T-helper 1 cell treated with Interleukin-12 subunit alpha and Interleukin-12 subunit beta and Interleukin-4 antibody, amounts not matched to agents 30 μg/mL and 1 μg/mL, for 36 hours (primary cell): Measurements from ENCODE around the gene GPR143.

Experiments used
- H3K27ac Mint-ChIP-seq: one replicate; pipeline ENCODE4 v1.8.0; 2021; ENCODE audit warnings: mild to moderate bottlenecking, mixed read lengths
- H3K27me3 Mint-ChIP-seq: one replicate; pipeline ENCODE4 v1.8.0; 2021; ENCODE audit warnings: low read depth, mixed read lengths
- H3K36me3 Mint-ChIP-seq: one replicate; pipeline ENCODE4 v1.8.0; 2021; ENCODE audit warnings: low read depth, mixed read lengths
- H3K4me1 Mint-ChIP-seq: one replicate; pipeline ENCODE4 v1.8.0; 2021; ENCODE audit warnings: low read depth, mixed read lengths
- H3K4me3 Mint-ChIP-seq: one replicate; pipeline ENCODE4 v1.8.0; 2021; ENCODE audit warnings: mild to moderate bottlenecking, moderate library complexity, mixed read lengths
- H3K9me3 Mint-ChIP-seq: one replicate; pipeline ENCODE4 v1.8.0; 2021; ENCODE audit warnings: mixed read lengths

The GPR143 gene

DNA sequence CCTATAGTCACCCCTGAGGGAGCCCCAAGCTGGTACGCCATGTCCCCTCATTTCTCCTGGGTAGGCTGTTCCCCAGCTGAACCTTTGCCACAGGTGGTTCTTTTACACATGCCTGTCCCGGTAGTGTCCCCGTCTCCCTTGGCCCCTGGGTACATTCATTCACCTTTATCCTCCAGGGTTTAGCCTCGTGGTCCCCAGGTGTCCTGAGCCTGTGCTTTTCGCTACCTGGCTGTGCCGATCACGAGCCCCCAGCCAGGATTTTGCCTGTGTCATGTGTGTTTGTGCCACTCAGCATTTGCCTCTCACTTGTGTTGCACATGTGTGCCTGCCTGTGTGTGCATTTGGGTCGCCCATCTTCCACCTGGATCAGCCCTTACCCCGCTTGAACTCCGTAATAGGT is 57.6 kb downstream of the GPR143 start:
- H3K27ac Mint-ChIP-seq: no peak overlapping the region
- H3K36me3 Mint-ChIP-seq: peaks cover 7% of the 10 kb centered on the region
- H3K4me3 Mint-ChIP-seq: no peak overlapping the region
- H3K9me3 Mint-ChIP-seq: no peaks in the 10 kb centered on the region
- H3K27me3 Mint-ChIP-seq: no peaks in the 10 kb centered on the region
- H3K4me1 Mint-ChIP-seq: peaks cover 4% of the 10 kb centered on the region

DNA sequence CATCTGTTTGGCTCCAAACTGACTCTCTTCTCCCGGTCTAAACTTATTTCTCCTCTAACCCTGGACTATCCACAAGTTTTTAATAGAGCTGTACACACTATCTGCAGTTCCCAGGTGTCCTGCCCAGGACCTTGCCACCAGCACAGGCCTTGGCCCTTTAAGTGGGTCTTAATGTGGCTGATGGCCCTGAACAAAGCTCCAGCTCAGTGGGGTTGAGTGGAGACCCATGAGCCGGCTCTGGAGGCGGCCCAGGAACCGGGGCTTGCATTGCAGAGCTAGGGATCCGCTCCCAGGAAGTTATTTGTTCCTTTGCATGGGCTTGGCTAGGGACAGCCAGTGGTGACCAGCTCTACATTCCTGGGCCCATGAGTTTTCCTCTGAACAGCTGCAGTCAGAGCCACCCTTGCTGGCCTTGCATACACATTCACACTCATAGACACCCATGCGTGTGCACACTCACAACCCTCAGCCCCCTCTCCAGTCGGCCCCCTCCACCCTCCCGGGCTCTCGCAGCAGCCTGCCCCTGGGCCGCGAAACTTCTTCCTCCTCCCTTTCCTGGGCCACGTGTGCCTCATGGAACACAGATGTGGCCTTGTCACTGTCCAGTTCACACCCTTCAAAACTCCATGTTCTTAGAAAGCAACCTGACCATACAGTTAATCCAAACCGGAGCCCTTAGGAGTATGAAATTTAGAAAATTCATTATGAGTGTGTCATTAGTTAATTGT is 58.2 kb downstream of the GPR143 start:
- no peaks in the 10 kb centered on the region for H3K27me3 Mint-ChIP-seq
- H3K27ac Mint-ChIP-seq: no peak overlapping the region
- peaks cover 8% of the 10 kb centered on the region for H3K36me3 Mint-ChIP-seq
- H3K4me1 Mint-ChIP-seq: peaks cover 4% of the 10 kb centered on the region
- no peak overlapping the region for H3K4me3 Mint-ChIP-seq
- no peaks in the 10 kb centered on the region for H3K9me3 Mint-ChIP-seq

DNA sequence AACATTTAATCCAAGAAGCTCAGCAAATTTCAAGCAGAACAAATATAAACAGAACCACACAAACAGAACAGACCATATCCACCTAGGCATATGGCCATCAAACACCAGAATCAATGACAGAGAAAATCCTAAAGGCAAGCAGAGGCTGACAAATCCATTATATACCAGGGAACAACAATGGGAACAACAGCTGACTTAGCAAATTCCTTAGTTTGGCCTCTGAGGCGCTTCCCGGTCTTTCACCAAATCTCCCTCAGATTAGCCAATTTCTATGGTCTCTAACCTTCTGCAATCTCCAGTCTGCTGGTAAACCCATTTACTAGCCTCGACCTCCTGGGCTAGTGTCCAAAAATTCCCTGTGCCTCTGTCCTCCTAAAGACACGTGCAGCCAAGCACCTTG is 59.2 kb downstream of the GPR143 start:
- Mint-ChIP-seq H3K4me1 (peaks cover 4% of the 10 kb centered on the region), H3K9me3 (no peaks in the 10 kb centered on the region), H3K27me3 (no peaks in the 10 kb centered on the region), H3K36me3 (peaks cover 8% of the 10 kb centered on the region), H3K4me3 (no peak overlapping the region), H3K27ac (no peak overlapping the region)

DNA sequence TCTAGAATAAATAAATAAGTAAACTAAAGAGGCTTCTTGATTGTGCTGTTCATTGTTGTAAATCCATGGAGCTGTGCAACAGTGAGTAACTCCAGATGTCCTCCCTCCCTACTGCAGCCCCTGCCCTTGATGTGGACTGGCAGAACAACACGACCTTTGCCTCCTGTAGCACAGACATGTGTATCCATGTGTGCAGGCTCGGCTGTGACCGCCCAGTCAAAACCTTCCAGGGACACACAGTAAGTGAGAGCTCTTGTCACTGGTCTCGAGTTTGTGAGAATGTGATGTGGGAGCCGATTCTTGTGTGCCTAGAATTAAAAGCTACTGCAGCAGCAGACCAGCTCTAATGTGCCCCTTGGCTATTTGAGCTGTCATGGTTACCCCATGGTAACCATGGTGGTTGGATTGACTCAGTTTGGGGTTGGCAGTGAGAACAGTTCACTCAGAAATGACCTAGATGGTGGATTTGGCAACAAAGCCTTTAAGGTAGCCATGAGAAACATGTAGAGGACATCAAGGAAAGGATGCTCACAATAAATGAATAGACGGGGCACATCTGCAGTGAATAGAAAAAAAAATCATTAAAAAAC is 60.7 kb downstream of the GPR143 start:
- peaks cover 12% of the 10 kb centered on the region for H3K36me3 Mint-ChIP-seq
- H3K9me3 Mint-ChIP-seq: no peaks in the 10 kb centered on the region
- H3K27me3 Mint-ChIP-seq: no peaks in the 10 kb centered on the region
- H3K27ac Mint-ChIP-seq: no peak overlapping the region
- no peak overlapping the region for H3K4me3 Mint-ChIP-seq
- peaks cover 4% of the 10 kb centered on the region for H3K4me1 Mint-ChIP-seq

DNA sequence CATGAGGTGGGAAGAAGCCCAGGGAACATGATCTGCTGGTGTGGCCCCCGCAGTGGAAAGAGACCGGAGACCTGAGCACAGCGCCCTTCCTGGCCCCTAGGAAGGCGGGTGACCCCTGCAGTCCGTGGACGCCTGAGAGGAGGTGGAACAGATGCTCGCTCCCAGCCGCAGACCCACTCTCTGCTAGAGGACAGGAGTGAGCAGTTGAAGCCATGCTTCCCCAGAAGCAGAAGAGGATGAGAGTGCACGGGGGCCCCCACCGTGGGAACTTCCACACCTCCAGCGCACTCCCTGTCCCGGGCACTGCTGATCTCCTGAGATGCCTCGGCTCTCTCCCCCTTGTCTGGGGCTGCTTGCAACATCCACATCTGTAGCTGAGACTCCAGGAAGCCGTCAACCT is 62.2 kb downstream of the GPR143 start:
- Mint-ChIP-seq H3K36me3 (peaks cover 12% of the 10 kb centered on the region), H3K4me3 (no peak overlapping the region), H3K9me3 (no peaks in the 10 kb centered on the region), H3K27ac (no peak overlapping the region), H3K4me1 (no peaks in the 10 kb centered on the region), H3K27me3 (no peaks in the 10 kb centered on the region)

DNA sequence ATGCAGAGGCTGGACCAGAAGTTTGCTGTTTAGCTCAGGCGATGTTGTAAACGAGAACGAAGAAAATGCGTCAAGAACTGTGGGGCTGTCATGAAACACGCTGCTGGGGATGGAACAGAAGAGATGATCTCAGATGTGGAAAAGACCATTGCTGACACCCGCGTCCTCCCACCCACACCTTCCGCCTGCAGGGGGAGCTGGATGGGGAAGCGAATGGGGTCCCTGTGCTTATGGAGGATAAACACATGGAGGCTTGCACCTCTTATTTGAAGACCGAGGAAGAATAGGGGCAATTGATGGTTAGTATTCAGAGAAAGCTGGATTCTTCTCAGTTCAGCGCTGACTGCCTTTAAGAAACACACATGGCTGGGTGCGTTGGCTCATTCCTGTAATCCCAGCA is 63.9 kb downstream of the GPR143 start:
- no peaks in the 10 kb centered on the region for H3K9me3 Mint-ChIP-seq
- H3K4me3 Mint-ChIP-seq: no peak overlapping the region
- peaks cover 13% of the 10 kb centered on the region for H3K36me3 Mint-ChIP-seq
- H3K4me1 Mint-ChIP-seq: no peaks in the 10 kb centered on the region
- H3K27me3 Mint-ChIP-seq: no peaks in the 10 kb centered on the region
- no peak overlapping the region for H3K27ac Mint-ChIP-seq

DNA sequence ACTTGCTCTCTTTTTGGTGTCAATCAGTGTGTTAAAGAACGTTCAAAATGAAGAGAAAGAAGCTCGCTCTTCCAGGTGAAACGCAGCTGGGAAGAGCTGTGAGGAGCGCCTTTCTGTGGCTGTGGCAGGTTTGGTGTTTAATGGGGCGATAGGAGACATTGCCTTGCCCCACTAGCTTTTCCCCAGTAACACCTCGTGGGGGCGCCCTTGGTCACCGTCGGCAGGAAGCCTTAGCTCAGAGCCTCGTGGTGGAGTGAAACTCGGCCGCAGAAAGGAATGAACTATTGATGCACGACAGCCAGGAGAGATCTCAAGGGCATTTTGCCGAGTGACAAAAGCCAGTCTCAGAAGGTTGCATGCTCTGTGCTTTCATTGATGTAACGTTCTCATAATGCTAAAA is 65.1 kb downstream of the GPR143 start:
- H3K9me3 Mint-ChIP-seq: no peaks in the 10 kb centered on the region
- H3K27me3 Mint-ChIP-seq: no peaks in the 10 kb centered on the region
- H3K36me3 Mint-ChIP-seq: peaks cover 14% of the 10 kb centered on the region
- H3K4me3 Mint-ChIP-seq: no peak overlapping the region
- no peak overlapping the region for H3K27ac Mint-ChIP-seq
- no peaks in the 10 kb centered on the region for H3K4me1 Mint-ChIP-seq

DNA sequence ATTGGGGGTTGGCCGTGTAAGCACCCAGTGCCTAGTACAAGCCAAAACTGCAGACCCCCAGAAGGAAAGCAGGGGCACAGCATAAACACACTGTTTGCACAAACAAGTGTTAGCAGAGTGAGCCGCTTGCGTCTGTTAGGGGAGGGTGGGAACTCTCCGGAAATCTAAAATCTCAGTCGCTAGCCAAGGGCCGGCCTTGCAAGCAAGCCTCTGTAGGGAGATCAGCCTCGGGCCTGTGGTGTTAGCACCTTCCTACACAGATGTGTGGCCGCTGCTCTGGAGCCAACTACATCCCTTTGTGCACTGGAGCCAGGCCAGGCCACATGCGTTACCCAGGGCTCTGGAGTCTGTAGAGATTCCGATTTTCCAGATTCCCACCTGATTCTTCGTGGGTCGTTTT is 67.1 kb downstream of the GPR143 start:
- Mint-ChIP-seq H3K9me3 (no peaks in the 10 kb centered on the region), H3K4me1 (no peaks in the 10 kb centered on the region), H3K4me3 (no peak overlapping the region), H3K36me3 (peaks cover 17% of the 10 kb centered on the region), H3K27ac (no peak overlapping the region), H3K27me3 (no peaks in the 10 kb centered on the region)

DNA sequence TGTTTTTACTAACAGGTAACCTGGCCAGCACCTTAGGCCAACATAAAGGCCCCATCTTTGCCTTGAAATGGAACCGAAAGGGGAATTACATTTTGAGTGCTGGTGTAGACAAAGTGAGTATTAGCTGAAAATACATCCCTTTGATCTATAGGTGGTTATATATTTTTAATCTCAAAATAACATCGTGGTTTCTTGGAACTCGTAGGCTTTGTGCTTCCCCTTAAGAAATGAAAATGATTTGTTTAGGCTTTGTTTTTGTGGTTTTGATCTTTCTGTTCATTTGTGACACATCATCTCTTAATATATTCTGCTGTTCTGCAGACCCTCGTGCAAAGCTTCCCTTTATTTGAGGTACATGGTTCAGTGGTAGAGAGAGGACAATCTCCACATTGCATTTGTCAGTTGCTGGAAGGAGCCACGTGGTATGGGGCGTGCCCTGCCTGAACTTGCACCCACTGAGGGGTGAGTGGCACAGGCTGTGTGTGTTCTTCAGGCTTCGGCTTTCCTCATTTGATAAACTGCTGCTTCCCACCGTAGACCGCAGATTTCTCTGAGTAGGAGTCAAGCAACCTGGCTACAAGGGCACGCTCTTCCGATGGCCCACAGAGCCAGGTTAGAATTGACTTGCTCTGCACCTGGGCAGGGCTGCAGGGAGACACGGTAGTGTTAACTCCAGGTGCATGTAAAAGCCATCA is 72.2 kb downstream of the GPR143 start:
- no peak overlapping the region for H3K4me3 Mint-ChIP-seq
- no peaks in the 10 kb centered on the region for H3K27me3 Mint-ChIP-seq
- peaks cover 22% of the 10 kb centered on the region for H3K36me3 Mint-ChIP-seq
- no peaks in the 10 kb centered on the region for H3K4me1 Mint-ChIP-seq
- no peak overlapping the region for H3K27ac Mint-ChIP-seq
- no peaks in the 10 kb centered on the region for H3K9me3 Mint-ChIP-seq

DNA sequence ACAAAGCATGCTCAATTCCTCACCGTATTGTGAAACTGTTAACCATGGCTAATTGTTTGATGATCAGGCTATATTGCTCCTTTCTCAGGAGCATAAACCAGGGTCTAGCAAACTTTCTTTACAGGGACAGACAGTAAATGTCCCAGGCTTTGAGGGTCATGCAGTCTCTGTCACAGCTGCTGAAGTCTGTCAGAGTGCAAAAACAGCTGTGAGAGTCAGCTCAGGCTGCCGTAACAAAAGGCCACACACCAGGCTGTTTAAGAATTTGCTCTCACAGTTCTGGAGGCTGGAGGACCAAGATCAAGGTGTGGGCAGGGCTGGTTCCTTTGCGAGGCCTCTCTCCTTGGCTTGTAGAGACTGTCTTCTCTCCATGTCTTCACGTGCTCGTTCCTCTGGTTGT is 75.6 kb downstream of the GPR143 start:
- no peaks in the 10 kb centered on the region for H3K9me3 Mint-ChIP-seq
- H3K27me3 Mint-ChIP-seq: no peaks in the 10 kb centered on the region
- no peaks in the 10 kb centered on the region for H3K4me1 Mint-ChIP-seq
- H3K27ac Mint-ChIP-seq: no peak overlapping the region
- H3K4me3 Mint-ChIP-seq: no peak overlapping the region
- H3K36me3 Mint-ChIP-seq: peaks cover 21% of the 10 kb centered on the region

DNA sequence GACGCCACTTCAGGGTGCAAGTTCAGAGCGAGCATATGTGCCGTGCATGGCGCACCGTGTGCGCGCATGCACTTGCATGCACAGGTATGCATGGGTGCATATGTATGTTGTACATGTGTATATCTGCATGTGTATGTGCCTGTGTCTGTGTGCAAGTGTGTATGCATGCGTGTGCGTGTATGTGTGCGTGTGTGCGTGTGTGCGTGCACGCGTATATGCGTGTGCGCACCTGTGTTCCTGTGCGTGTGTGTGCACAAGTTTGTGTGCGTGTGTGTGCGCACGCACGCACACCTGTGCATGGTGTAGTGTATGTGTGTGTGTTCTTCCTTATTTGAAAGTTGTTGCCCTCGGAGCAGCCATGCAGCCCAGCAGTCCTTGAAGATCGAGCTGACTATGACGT is 76.8 kb downstream of the GPR143 start:
- no peaks in the 10 kb centered on the region for H3K4me1 Mint-ChIP-seq
- no peak overlapping the region for H3K27ac Mint-ChIP-seq
- no peaks in the 10 kb centered on the region for H3K27me3 Mint-ChIP-seq
- no peak overlapping the region for H3K4me3 Mint-ChIP-seq
- no peaks in the 10 kb centered on the region for H3K9me3 Mint-ChIP-seq
- H3K36me3 Mint-ChIP-seq: peaks cover 20% of the 10 kb centered on the region

DNA sequence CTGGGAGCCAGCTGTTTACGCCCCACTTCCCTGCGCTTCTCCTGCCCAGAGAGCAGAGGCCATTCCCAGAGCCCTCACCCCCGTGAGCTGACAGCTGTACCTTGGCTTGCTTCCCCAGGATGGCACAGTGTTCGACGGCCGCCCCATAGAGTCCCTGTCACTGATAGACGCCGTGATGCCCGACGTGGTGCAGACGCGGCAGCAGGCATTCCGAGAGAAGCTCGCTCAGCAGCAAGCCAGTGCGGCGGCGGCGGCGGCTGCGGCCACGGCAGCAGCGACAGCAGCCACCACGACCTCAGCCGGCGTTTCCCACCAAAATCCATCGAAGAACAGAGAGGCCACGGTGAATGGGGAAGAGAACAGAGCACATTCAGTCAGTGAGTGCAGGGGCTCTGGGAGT is 77.7 kb downstream of the GPR143 start:
- Mint-ChIP-seq H3K9me3 (no peaks in the 10 kb centered on the region), H3K27ac (no peak overlapping the region)

DNA sequence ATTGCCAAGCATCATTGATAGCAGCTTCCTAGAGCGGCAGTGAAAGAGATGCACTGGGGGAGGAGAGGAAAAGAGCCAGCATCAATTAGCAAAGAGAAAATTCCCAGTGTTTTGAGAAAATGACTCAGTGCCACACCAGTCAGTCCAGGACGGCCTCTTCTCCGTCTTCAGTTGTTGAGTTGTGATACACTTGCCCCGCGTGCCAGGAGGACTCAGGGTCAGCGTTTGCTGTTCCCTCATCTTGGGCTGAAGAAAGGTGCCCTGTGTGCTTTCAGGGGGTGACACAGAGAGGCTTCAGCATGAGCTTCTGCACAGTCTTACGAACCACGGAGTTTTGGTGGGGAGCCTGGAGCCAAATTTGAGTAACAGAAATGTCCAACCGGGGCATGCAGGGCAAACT is 82.3 kb downstream of the GPR143 start:
- H3K9me3 Mint-ChIP-seq: peaks cover 6% of the 10 kb centered on the region
- H3K27me3 Mint-ChIP-seq: no peaks in the 10 kb centered on the region
- peaks cover 6% of the 10 kb centered on the region for H3K4me1 Mint-ChIP-seq

More for the DNA sequence above, 77.7 kb downstream of the GPR143 start:
- Mint-ChIP-seq H3K27me3 (no peaks in the 10 kb centered on the region), H3K36me3 (peaks cover 13% of the 10 kb centered on the region), H3K4me3 (no peak overlapping the region), H3K4me1 (no peaks in the 10 kb centered on the region)

DNA sequence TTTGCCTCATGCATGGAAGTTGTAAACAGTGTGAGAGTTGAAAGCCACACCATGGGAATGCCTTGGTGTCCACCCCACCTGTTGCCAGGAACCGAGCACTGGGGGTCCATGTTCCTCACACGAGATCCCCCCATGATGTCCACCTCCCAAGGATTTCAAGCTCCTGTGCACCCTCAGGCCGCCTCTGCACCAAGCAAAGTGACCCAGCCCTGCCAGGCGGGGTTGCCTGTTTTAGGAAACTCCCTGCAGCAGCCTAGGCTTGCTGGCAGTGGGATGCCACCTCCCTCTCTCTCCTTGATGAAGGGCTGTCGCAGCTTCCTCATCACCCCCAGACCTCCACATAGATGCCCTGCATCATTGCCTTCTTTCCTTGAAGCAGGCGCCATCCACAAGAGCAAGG is 82.8 kb downstream of the GPR143 start:
- Mint-ChIP-seq H3K9me3 (peaks cover 9% of the 10 kb centered on the region), H3K27ac (no peak overlapping the region), H3K27me3 (no peaks in the 10 kb centered on the region), H3K36me3 (peaks cover 19% of the 10 kb centered on the region), H3K4me3 (no peak overlapping the region), H3K4me1 (peaks cover 9% of the 10 kb centered on the region)

More for the DNA sequence above, 82.3 kb downstream of the GPR143 start:
- H3K27ac Mint-ChIP-seq: no peak overlapping the region
- H3K36me3 Mint-ChIP-seq: peaks cover 16% of the 10 kb centered on the region
- no peak overlapping the region for H3K4me3 Mint-ChIP-seq

DNA sequence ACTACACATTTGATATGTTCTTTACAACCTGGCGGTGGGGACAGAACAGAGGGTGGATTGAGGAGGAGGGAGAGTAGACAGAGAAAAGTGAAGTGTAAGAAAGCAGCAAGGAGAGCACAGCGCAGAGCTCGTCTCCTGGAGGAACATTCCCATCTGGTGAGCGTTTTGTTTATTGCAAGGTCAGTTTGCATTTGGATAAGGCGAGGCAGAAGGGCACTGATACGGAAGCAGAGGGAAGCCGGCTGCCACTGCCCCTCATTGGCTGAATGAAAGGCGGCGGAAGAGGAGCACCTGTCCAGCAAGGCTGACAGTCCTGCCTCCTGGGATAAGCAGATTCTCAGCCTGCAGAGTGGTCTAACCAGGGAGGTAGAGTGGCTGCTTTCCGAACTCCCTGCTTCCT is 83.2 kb downstream of the GPR143 start:
- Mint-ChIP-seq H3K27me3 (no peaks in the 10 kb centered on the region), H3K4me1 (peaks cover 13% of the 10 kb centered on the region), H3K4me3 (no peak overlapping the region), H3K9me3 (peaks cover 13% of the 10 kb centered on the region), H3K27ac (no peak overlapping the region), H3K36me3 (peaks cover 22% of the 10 kb centered on the region)
